ENCODE results near the gene STEAP1.

The STEAP1 gene

GRCh38 chr7:90211391-90212148 is 57.3 kb downstream of the STEAP1 start, which contains the start of gene STEAP2:
Gene STEAP2 (plus strand): TSS chr7:90211740. CDS start chr7:90225083, 13,343 bp downstream.
- peak; percentile 86 for DNase-seq (ENCODE audit: low spot score)

GRCh38 chr7:90212149-90212495 is 57.9 kb downstream of the STEAP1 start:
- no peak for DNase-seq (ENCODE audit: low spot score)

DNA sequence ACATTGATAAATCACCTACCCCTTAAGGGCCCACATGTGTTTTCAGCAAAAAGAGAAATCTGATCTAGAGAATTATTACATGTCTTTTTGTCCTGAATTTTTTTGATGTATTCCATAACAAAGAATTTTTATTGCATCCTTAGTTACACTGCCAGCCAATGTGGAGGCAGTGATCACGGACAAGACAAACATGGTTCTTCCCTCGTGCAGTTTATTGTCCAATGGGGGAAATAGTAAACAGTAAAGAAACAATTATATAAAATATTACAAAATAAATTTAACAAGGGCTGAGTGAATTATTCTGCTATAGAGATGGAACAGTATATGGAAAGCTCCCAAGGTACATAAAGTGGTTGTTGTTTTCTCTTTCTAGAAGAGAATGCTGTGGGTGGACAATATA is 59.3 kb downstream of the STEAP1 start:
- no peak for DNase-seq (ENCODE audit: low spot score)

Data from putamen (tissue), 1 donor.